Measurements from ENCODE around the gene CDC42EP4.

GRCh38 chr17:73348829-73349095 lies 37.0 kb upstream of the CDC42EP4 start:
- no peak for TF ChIP-seq EZH2 (IDR thresholded peaks at IDR 0.05; ENCODE audit: low read length, unreplicated experiment)
- TF ChIP-seq CTCF (conservative IDR thresholded peaks at IDR 0.05; ENCODE audit: low read depth, low read length) = no peak

Data from PC-3 (cell line).